Parathyroid adenoma (tissue), 2 donors: Measurements from ENCODE around the gene KCNQ1.

ENCODE experiments used
- H2AFZ ChIP-seq: fragments of 300-600 bp; sonication (generic); one replicate; pipeline ENCODE4 v1.7.0; 2017; ENCODE audit warnings: antibody characterized with exemption, mild to moderate bottlenecking
- H3K27ac ChIP-seq: fragments of 300-600 bp; sonication (generic); one replicate; pipeline ENCODE4 v1.7.0; 2017
- H3K27me3 ChIP-seq: fragments of 300-600 bp; sonication (generic); one replicate; pipeline ENCODE4 v1.7.0; 2017; ENCODE audit warnings: low read length; ENCODE audit not compliant: control insufficient read depth, insufficient read depth
- H3K36me3 ChIP-seq: fragments of 300-600 bp; sonication (generic); one replicate; pipeline ENCODE4 v1.7.0; 2017; ENCODE audit warnings: low read length; ENCODE audit not compliant: control insufficient read depth, insufficient read depth
- H3K4me1 ChIP-seq: fragments of 300-600 bp; sonication (generic); one replicate; pipeline ENCODE4 v1.7.0; 2017; ENCODE audit warnings: control low read depth
- H3K4me2 ChIP-seq: fragments of 300-600 bp; sonication (generic); one replicate; pipeline ENCODE4 v1.7.0; 2017; ENCODE audit warnings: low read length
- H3K4me3 ChIP-seq: fragments of 300-600 bp; sonication (generic); one replicate; pipeline ENCODE4 v1.7.0; 2017; ENCODE audit warnings: low read depth, low read length
- H3K79me2 ChIP-seq: fragments of 300-600 bp; sonication (generic); one replicate; pipeline ENCODE4 v1.7.0; 2017; ENCODE audit warnings: control low read depth
- H3K9ac ChIP-seq: fragments of 300-600 bp; sonication (generic); one replicate; pipeline ENCODE4 v1.7.0; 2017; ENCODE audit warnings: mild to moderate bottlenecking
- H3K9me3 ChIP-seq: fragments of 300-600 bp; sonication (generic); one replicate; pipeline ENCODE4 v1.7.0; 2017; ENCODE audit warnings: low read length; ENCODE audit not compliant: control insufficient read depth
- CTCF ChIP-seq: fragments of 300-600 bp; sonication (generic); IDR thresholded peaks from one replicate; pipeline ENCODE4 v1.7.0; 2017; ENCODE audit warnings: antibody characterized with exemption, mild to moderate bottlenecking
- donor health status: primary hyperparathyroidism.

Gene KCNQ1

GRCh38 chr11:2400762-2401435 is 43.9 kb upstream of the KCNQ1 start:
- H3K4me2 ChIP-seq = peak overlapping the region; percentile 63

DNA sequence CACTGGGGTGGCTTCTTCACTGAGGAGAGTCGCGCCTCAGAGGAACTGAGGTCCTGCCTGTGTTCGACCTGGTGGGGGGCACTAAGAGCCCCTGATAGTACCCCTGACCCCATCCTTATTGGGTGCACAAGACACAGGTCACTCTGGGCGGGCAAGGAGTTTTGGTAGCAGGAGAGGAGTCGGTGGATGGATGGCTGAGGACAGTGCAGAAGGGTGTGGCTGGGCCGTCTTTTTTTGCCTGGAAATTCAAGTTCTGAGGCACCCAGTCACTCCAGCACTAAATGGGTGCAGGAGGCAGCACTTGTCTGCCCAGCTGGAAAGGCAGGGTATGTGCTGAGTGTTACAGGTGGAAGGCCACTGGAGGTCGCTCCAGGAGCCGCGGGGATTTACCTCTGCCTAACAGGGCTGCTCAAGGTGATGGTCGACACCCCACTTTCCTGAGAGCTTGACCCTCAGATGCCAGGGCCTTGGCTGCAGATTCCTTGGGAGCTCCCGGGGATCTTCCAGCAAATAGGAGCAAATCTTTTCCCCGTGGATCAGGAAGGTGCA is 43.3 kb upstream of the KCNQ1 start:
- TF ChIP-seq CTCF = no peak
- H2AFZ ChIP-seq = no peak overlapping the region
- H3K27me3 ChIP-seq = no peaks in the 10 kb centered on the region
- H3K4me2 ChIP-seq = peak overlapping the region; percentile 63
- H3K27ac ChIP-seq = peak overlapping the region; percentile 92
- peak overlapping the region; percentile 86 for H3K4me3 ChIP-seq
- H3K9ac ChIP-seq = no peak overlapping the region
- peaks cover 5% of the 10 kb centered on the region for H3K4me1 ChIP-seq
- H3K9me3 ChIP-seq = no peaks in the 10 kb centered on the region
- H3K79me2 ChIP-seq = peaks cover 5% of the 10 kb centered on the region
- no peaks in the 10 kb centered on the region for H3K36me3 ChIP-seq

More at GRCh38 chr11:2400762-2401435, 43.9 kb upstream of the KCNQ1 start:
- Histone ChIP-seq H3K79me2 (peaks cover 5% of the 10 kb centered on the region), H3K9me3 (no peaks in the 10 kb centered on the region), H3K9ac (peak overlapping the region; percentile 97), H3K27me3 (no peaks in the 10 kb centered on the region), H3K4me1 (peaks cover 5% of the 10 kb centered on the region), H3K27ac (peak overlapping the region; percentile 92), H2AFZ (peak overlapping the region; percentile 74), H3K36me3 (no peaks in the 10 kb centered on the region), H3K4me3 (peak overlapping the region; percentile 86)
- TF ChIP-seq CTCF = no peak

DNA sequence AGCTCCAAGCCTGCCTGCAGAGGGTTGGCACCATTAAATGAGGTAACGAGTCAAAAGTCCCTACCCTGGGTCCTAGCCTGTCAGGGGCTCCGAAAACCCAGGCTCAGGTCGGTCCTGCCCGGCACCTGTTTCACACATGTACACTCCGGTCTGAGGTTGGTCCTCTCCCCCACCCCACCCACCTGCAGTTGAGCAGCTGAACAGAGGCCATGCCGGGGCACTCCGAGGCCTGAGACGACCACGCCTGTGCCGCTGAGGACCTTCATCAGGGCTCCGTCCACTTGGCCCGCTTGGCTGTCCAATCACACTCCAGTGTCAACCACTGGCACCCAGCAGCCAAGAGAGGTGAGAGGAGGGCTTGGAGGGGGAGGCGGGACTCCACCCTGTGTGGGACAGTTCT is 42.7 kb upstream of the KCNQ1 start:
- no peak overlapping the region for H3K4me2 ChIP-seq
- peaks cover 5% of the 10 kb centered on the region for H3K79me2 ChIP-seq
- H2AFZ ChIP-seq = no peak overlapping the region
- H3K9ac ChIP-seq = no peak overlapping the region
- no peaks in the 10 kb centered on the region for H3K9me3 ChIP-seq
- no peak overlapping the region for H3K27ac ChIP-seq
- H3K4me3 ChIP-seq = no peak overlapping the region
- no peaks in the 10 kb centered on the region for H3K27me3 ChIP-seq
- H3K36me3 ChIP-seq = no peaks in the 10 kb centered on the region
- H3K4me1 ChIP-seq = peaks cover 5% of the 10 kb centered on the region
- no peak for TF ChIP-seq CTCF

GRCh38 chr11:2402890-2403645 is 41.7 kb upstream of the KCNQ1 start:
- Histone ChIP-seq H3K79me2 (peaks cover 5% of the 10 kb centered on the region), H3K27ac (no peak overlapping the region), H3K4me2 (no peak overlapping the region), H3K36me3 (no peaks in the 10 kb centered on the region), H3K4me3 (no peak overlapping the region), H3K9me3 (no peaks in the 10 kb centered on the region), H3K9ac (no peak overlapping the region), H2AFZ (no peak overlapping the region), H3K4me1 (peaks cover 5% of the 10 kb centered on the region), H3K27me3 (no peaks in the 10 kb centered on the region)
- TF ChIP-seq CTCF = no peak
